ENCODE measurements around the gene SLIT1. TPM values are rescaled to one million over a fixed set of nuclear protein-coding genes. Genes with fewer than 3 reads are reported as not detected.

The SLIT1 gene
- total RNA-seq, 4 donors from 2014 or later = not detected

- H3K4me3 ChIP-seq (ENCODE audit: low read depth, poor library complexity, severe bottlenecking) = no peak overlapping the region
- TF ChIP-seq POLR2A (IDR thresholded peaks at IDR 0.05) (no peak), CTCF (IDR thresholded peaks at IDR 0.05) (no peak)
- 85 to 87% methylated on average over 6 of the region's 6 CpGs for whole genome bisulfite sequencing, 2 donors
- intact Hi-C loops (cut with DNase I; ENCODE audit: low total_unique reads) = no loop called here
- DNase-seq (ENCODE audit: low spot score in 2 of 2) = no peak
These were observed 34.3 kb downstream of the SLIT1 start for GRCh38 chr10:97151307-97151914.

- no peak overlapping the region for H3K4me3 ChIP-seq (ENCODE audit: low read depth, poor library complexity, severe bottlenecking)
- TF ChIP-seq POLR2A (IDR thresholded peaks at IDR 0.05) = no peak
- no peak for TF ChIP-seq CTCF (IDR thresholded peaks at IDR 0.05)
- DNase-seq (ENCODE audit: low spot score in 2 of 2) = no peak
- 68 to 86% methylated on average over 8 of the region's 8 CpGs for WGBS, 2 donors
- intact Hi-C loops (cut with DNase I; ENCODE audit: low total_unique reads) = no loop called here
These were observed 35.1 kb downstream of the SLIT1 start for GRCh38 chr10:97150616-97151015.

GRCh38 chr10:97150013-97150595, 35.7 kb downstream of the SLIT1 start:
- TF ChIP-seq POLR2A (IDR thresholded peaks at IDR 0.05) (no peak), CTCF (IDR thresholded peaks at IDR 0.05) (no peak)
- no peak for DNase-seq (ENCODE audit: low spot score in 2 of 2)
- no peak overlapping the region for H3K4me3 ChIP-seq (ENCODE audit: low read depth, poor library complexity, severe bottlenecking)
- intact Hi-C loops (cut with DNase I; ENCODE audit: low total_unique reads) = no loop called here
- 59 to 68% methylated on average over 10 of the region's 10 CpGs for WGBS, 2 donors

GRCh38 chr10:97149079-97149531, 36.7 kb downstream of the SLIT1 start:
- WGBS, 2 donors = 70 to 84% methylated on average over 16 of the region's 16 CpGs
- intact Hi-C loops (cut with DNase I; ENCODE audit: low total_unique reads) = no loop called here

GRCh38 chr10:97144297-97144696, 41.5 kb downstream of the SLIT1 start:
- intact Hi-C loops (cut with DNase I; ENCODE audit: low total_unique reads) = no loop called here
- 89 to 95% methylated on average over 2 of the region's 2 CpGs for WGBS, 2 donors
- DNase-seq (ENCODE audit: low spot score in 2 of 2) = no peak
- H3K4me3 ChIP-seq (ENCODE audit: low read depth, poor library complexity, severe bottlenecking) = no peak overlapping the region
- TF ChIP-seq CTCF (IDR thresholded peaks at IDR 0.05) (no peak), POLR2A (IDR thresholded peaks at IDR 0.05) (no peak)

More at GRCh38 chr10:97149079-97149531, 36.7 kb downstream of the SLIT1 start:
- no peak for TF ChIP-seq CTCF (IDR thresholded peaks at IDR 0.05)
- no peak for TF ChIP-seq POLR2A (IDR thresholded peaks at IDR 0.05)
- H3K4me3 ChIP-seq (ENCODE audit: low read depth, poor library complexity, severe bottlenecking) = no peak overlapping the region
- DNase-seq (ENCODE audit: low spot score in 2 of 2) = no peak

Measured in lower leg skin (tissue), 4 donors.